IPS-18a (cell line): Measurements from ENCODE around the gene IL1R1.

Experiments used
- H3K27ac ChIP-seq: one replicate; pipeline ENCODE4 v1.5.1; 2013; ENCODE audit warnings: low read length
- H3K27me3 ChIP-seq: one replicate; pipeline ENCODE4 v1.6.1; 2013; ENCODE audit warnings: mild to moderate bottlenecking, low read length; ENCODE audit not compliant: control insufficient read depth, insufficient read depth
- H3K36me3 ChIP-seq: one replicate; pipeline ENCODE4 v1.6.1; 2013; ENCODE audit warnings: low read depth, low read length; ENCODE audit not compliant: control insufficient read depth
- H3K4me1 ChIP-seq: one replicate; pipeline ENCODE4 v1.6.1; 2013; ENCODE audit warnings: low read depth, low read length; ENCODE audit not compliant: control insufficient read depth
- H3K4me3 ChIP-seq: one replicate; pipeline ENCODE4 v1.5.1; 2013; ENCODE audit warnings: low read length
- H3K9ac ChIP-seq: one replicate; pipeline ENCODE4 v1.6.1; 2013; ENCODE audit warnings: mild to moderate bottlenecking, low read length, moderate library complexity
- H3K9me3 ChIP-seq: one replicate; pipeline ENCODE4 v1.6.1; 2013; ENCODE audit warnings: low read depth, low read length; ENCODE audit not compliant: control insufficient read depth

The IL1R1 gene

GRCh38 chr2:102142829-102143449, 393 bp downstream of the IL1R1 start:
- peaks cover 5% of the 10 kb centered on the region for H3K4me1 ChIP-seq
- H3K4me3 ChIP-seq: peak overlapping the region; percentile 54
- H3K27me3 ChIP-seq: peaks cover 42% of the 10 kb centered on the region
- H3K9me3 ChIP-seq: no peaks in the 10 kb centered on the region
- H3K36me3 ChIP-seq: no peaks in the 10 kb centered on the region
- no peak overlapping the region for H3K9ac ChIP-seq
- H3K27ac ChIP-seq: no peak overlapping the region

- no peak overlapping the region for H3K27ac ChIP-seq
- no peaks in the 10 kb centered on the region for H3K9me3 ChIP-seq
- no peaks in the 10 kb centered on the region for H3K36me3 ChIP-seq
- no peak overlapping the region for H3K9ac ChIP-seq
- no peak overlapping the region for H3K4me3 ChIP-seq
- peaks cover 42% of the 10 kb centered on the region for H3K27me3 ChIP-seq
- H3K4me1 ChIP-seq: peaks cover 5% of the 10 kb centered on the region
Observed at GRCh38 chr2:102143450-102143985, 972 bp downstream of the IL1R1 start.

GRCh38 chr2:102144128-102144527, 1.6 kb downstream of the IL1R1 start:
- Histone ChIP-seq H3K9me3 (no peaks in the 10 kb centered on the region), H3K27ac (no peak overlapping the region), H3K27me3 (peaks cover 42% of the 10 kb centered on the region), H3K9ac (no peak overlapping the region), H3K4me1 (peaks cover 5% of the 10 kb centered on the region), H3K36me3 (no peaks in the 10 kb centered on the region), H3K4me3 (no peak overlapping the region)

GRCh38 chr2:102145107-102145506, 2.6 kb downstream of the IL1R1 start:
- Histone ChIP-seq H3K36me3 (no peaks in the 10 kb centered on the region), H3K27ac (no peak overlapping the region), H3K9me3 (no peaks in the 10 kb centered on the region), H3K4me1 (peaks cover 5% of the 10 kb centered on the region), H3K4me3 (no peak overlapping the region), H3K9ac (no peak overlapping the region), H3K27me3 (peaks cover 37% of the 10 kb centered on the region)

GRCh38 chr2:102145934-102146333, 3.4 kb downstream of the IL1R1 start:
- H3K9me3 ChIP-seq: no peaks in the 10 kb centered on the region

GRCh38 chr2:102147935-102148334, 5.4 kb downstream of the IL1R1 start:
- H3K9me3 ChIP-seq: no peaks in the 10 kb centered on the region
- no peaks in the 10 kb centered on the region for H3K36me3 ChIP-seq
- peaks cover 13% of the 10 kb centered on the region for H3K27me3 ChIP-seq
- no peak overlapping the region for H3K9ac ChIP-seq
- H3K4me3 ChIP-seq: no peak overlapping the region
- no peak overlapping the region for H3K27ac ChIP-seq
- H3K4me1 ChIP-seq: peaks cover 3% of the 10 kb centered on the region

More at GRCh38 chr2:102145934-102146333, 3.4 kb downstream of the IL1R1 start:
- Histone ChIP-seq H3K27ac (no peak overlapping the region), H3K4me3 (no peak overlapping the region), H3K27me3 (peaks cover 30% of the 10 kb centered on the region), H3K4me1 (peaks cover 5% of the 10 kb centered on the region), H3K9ac (no peak overlapping the region), H3K36me3 (no peaks in the 10 kb centered on the region)

- Histone ChIP-seq H3K9me3 (no peaks in the 10 kb centered on the region), H3K36me3 (no peaks in the 10 kb centered on the region), H3K27ac (no peak overlapping the region), H3K4me3 (no peak overlapping the region), H3K9ac (no peak overlapping the region), H3K4me1 (no peaks in the 10 kb centered on the region), H3K27me3 (peaks cover under 1% of the 10 kb centered on the region)
Observed at GRCh38 chr2:102149243-102149642, 6.7 kb downstream of the IL1R1 start.

- Histone ChIP-seq H3K27ac (no peak overlapping the region), H3K27me3 (no peaks in the 10 kb centered on the region), H3K36me3 (no peaks in the 10 kb centered on the region), H3K4me3 (no peak overlapping the region), H3K9ac (no peak overlapping the region), H3K9me3 (no peaks in the 10 kb centered on the region), H3K4me1 (no peaks in the 10 kb centered on the region)
Observed at GRCh38 chr2:102149644-102150455, 7.3 kb downstream of the IL1R1 start.

- no peaks in the 10 kb centered on the region for H3K27me3 ChIP-seq
- no peak overlapping the region for H3K9ac ChIP-seq
- no peak overlapping the region for H3K27ac ChIP-seq
- H3K4me1 ChIP-seq: no peaks in the 10 kb centered on the region
- H3K9me3 ChIP-seq: no peaks in the 10 kb centered on the region
- H3K36me3 ChIP-seq: no peaks in the 10 kb centered on the region
- H3K4me3 ChIP-seq: no peak overlapping the region
Observed at GRCh38 chr2:102154364-102154763, 11.8 kb downstream of the IL1R1 start.

- Histone ChIP-seq H3K27ac (no peak overlapping the region), H3K9ac (no peak overlapping the region), H3K9me3 (no peaks in the 10 kb centered on the region), H3K4me1 (no peaks in the 10 kb centered on the region), H3K4me3 (no peak overlapping the region), H3K27me3 (no peaks in the 10 kb centered on the region), H3K36me3 (no peaks in the 10 kb centered on the region)
Observed at GRCh38 chr2:102154946-102155702, 12.6 kb downstream of the IL1R1 start.

GRCh38 chr2:102155703-102156515, 13.4 kb downstream of the IL1R1 start:
- Histone ChIP-seq H3K9ac (no peak overlapping the region), H3K9me3 (no peaks in the 10 kb centered on the region), H3K27ac (no peak overlapping the region), H3K4me3 (no peak overlapping the region), H3K4me1 (no peaks in the 10 kb centered on the region), H3K27me3 (no peaks in the 10 kb centered on the region), H3K36me3 (no peaks in the 10 kb centered on the region)
